Neural cell (in vitro differentiated cells): Measurements from ENCODE around the gene GPER1.

Experiments used
- EP300 ChIP-seq: fragments of 450-650 bp; conservative IDR thresholded peaks from 2 replicates; pipeline ENCODE4 v1.6.1; 2014; ENCODE audit warnings: antibody characterized with exemption, mild to moderate bottlenecking, moderate library complexity; ENCODE audit not compliant: poor library complexity, severe bottlenecking
- EZH2 ChIP-seq: fragments of 200-600, 300-800 bp; shearing (Covaris generic), sonication (generic); IDR thresholded peaks from 2 replicates; pipeline ENCODE4 v1.6.1; 2014; ENCODE audit warnings: antibody characterized with exemption, low read length, borderline replicate concordance, mild to moderate bottlenecking; ENCODE audit not compliant: insufficient read depth, poor library complexity, severe bottlenecking
- MXI1 ChIP-seq: fragments of 450-650 bp; conservative IDR thresholded peaks from 2 replicates; pipeline ENCODE4 v1.6.1; 2014; ENCODE audit warnings: antibody characterized with exemption, mild to moderate bottlenecking; ENCODE audit not compliant: poor library complexity, severe bottlenecking
- POLR2AphosphoS5 ChIP-seq: IDR thresholded peaks from 2 replicates; pipeline ENCODE4 v1.6.1; 2012
- RAD21 ChIP-seq: fragments of 450-650 bp; conservative IDR thresholded peaks from 2 replicates; pipeline ENCODE4 v1.6.1; 2014; ENCODE audit warnings: antibody characterized with exemption, mild to moderate bottlenecking, moderate library complexity
- REST ChIP-seq: IDR thresholded peaks from 2 replicates; pipeline ENCODE4 v1.6.1; 2012; ENCODE audit warnings: borderline replicate concordance
- TF ChIP-seq, protein P1 (sequence below): fragments of 450-650 bp; IDR thresholded peaks from 2 replicates; pipeline ENCODE4 v1.5.1; 2014; ENCODE audit warnings: antibody characterized with exemption, mild to moderate bottlenecking, moderate library complexity; ENCODE audit not compliant: poor library complexity, severe bottlenecking

DNA sequence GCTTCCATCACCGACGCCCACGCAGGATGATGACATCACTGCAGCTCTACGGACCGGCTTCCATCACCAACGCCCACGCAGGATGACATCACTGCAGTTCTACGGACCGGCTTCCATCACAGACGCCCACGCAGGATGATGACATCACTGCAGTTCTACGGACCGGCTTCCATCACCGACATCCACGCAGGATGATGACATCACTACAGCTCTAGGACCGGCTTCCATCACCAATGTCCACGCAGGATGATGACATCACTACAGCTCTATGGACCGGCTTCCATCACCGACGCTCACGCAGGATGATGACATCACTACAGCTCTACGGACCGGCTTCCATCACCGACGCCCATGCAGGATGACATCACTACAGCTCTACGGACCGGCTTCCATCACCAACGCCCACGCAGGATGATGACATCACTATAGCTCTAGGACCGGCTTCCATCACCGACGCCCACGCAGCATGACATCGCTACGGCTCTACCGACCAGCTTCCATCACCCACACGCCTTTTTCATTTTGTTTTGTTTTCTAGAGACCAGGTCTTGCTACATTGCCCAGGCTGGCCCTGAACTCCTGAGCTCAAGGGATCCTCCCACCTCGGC lies 29.5 kb downstream of the GPER1 start:
- TF ChIP-seq, protein P1, sequence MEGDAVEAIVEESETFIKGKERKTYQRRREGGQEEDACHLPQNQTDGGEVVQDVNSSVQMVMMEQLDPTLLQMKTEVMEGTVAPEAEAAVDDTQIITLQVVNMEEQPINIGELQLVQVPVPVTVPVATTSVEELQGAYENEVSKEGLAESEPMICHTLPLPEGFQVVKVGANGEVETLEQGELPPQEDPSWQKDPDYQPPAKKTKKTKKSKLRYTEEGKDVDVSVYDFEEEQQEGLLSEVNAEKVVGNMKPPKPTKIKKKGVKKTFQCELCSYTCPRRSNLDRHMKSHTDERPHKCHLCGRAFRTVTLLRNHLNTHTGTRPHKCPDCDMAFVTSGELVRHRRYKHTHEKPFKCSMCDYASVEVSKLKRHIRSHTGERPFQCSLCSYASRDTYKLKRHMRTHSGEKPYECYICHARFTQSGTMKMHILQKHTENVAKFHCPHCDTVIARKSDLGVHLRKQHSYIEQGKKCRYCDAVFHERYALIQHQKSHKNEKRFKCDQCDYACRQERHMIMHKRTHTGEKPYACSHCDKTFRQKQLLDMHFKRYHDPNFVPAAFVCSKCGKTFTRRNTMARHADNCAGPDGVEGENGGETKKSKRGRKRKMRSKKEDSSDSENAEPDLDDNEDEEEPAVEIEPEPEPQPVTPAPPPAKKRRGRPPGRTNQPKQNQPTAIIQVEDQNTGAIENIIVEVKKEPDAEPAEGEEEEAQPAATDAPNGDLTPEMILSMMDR = no peak
- TF ChIP-seq EZH2 (no peak), POLR2AphosphoS5 (no peak), REST (no peak), EP300 (no peak), RAD21 (no peak), MXI1 (no peak)
